ENCODE results near the gene ENTR1. TPM values are rescaled to one million over a fixed set of nuclear protein-coding genes. Genes with fewer than 3 reads are reported as not detected.
A peak's percentile ranks its signal among the peaks of the same experiment; 100 is the strongest.

The ENTR1 gene
- total and polyA plus RNA-seq, 12 donors = 11.5 to 26.9 (median 15.8) TPM

GRCh38 chr9:136365775-136366222, 44.6 kb downstream of the ENTR1 start:
- Histone ChIP-seq H3K27ac (peak overlapping the region in 1 of 10 donors; percentile 69), H3K9me3 (no peaks in the 10 kb centered on the region), H3K27me3 (no peaks in the 10 kb centered on the region), H3K4me1 (peaks cover 13 to 50% (median 28%) of the 10 kb centered on the region in 9 donors), H3K36me3 (peaks cover 0 to 15% (median 0%) of the 10 kb centered on the region in 9 donors), H3K4me3 (no peak overlapping the region)
- intact Hi-C loops (cut with DNase I) = loop anchor here in 1 of 10 donors (2.0 kb wide), 1 partner anchor 35 kb away; the partner anchor contains the start of gene SNAPC4
- DNase-seq (no peak), ATAC-seq (no peak)
- TF ChIP-seq CTCF (IDR thresholded peaks at IDR 0.05) = no peak
- 65 to 69% methylated on average over 9 of the region's 9 CpGs for WGBS, 2 donors

- intact Hi-C loops (cut with DNase I) = loop anchor here in 1 of 10 donors (2.0 to 5.0 kb wide), 2 partner anchors 36 to 38 kb away; partner anchors contain the start of genes GPSM1 and SNAPC4
These were observed 45.3 kb downstream of the ENTR1 start for GRCh38 chr9:136364942-136365774.

GRCh38 chr9:136363949-136364748, 46.3 kb downstream of the ENTR1 start:
- DNase-seq (no peak), ATAC-seq (no peak)
- intact Hi-C loops (cut with DNase I) = loop anchor here in 4 of 10 donors (1.0 to 5.0 kb wide), 5 partner anchors 21 to 52 kb away; partner anchors contain the start of genes GPSM1 (in 1 of the 4) and SNAPC4 (in 1 of the 4)
- Histone ChIP-seq H3K4me3 (peak overlapping the region in 6 of 10 donors; percentile 57 to 100 (median 76)), H3K27ac (peak overlapping the region in 2 of 10 donors; percentile 96 to 98), H3K36me3 (peaks cover 0 to 8% (median 0%) of the 10 kb centered on the region in 9 donors), H3K9me3 (no peaks in the 10 kb centered on the region), H3K27me3 (no peaks in the 10 kb centered on the region), H3K4me1 (peaks cover 13 to 53% (median 31%) of the 10 kb centered on the region in 9 donors)
- WGBS, 2 donors = 34 to 37% methylated on average over 54 of the region's 54 CpGs
- TF ChIP-seq CTCF (IDR thresholded peaks at IDR 0.05) = peak in 3 of 9 donors; percentile 4 to 32 (median 8)

More at GRCh38 chr9:136364942-136365774, 45.3 kb downstream of the ENTR1 start:
- TF ChIP-seq CTCF (IDR thresholded peaks at IDR 0.05) = no peak
- Histone ChIP-seq H3K27ac (peak overlapping the region in 1 of 10 donors; percentile 69), H3K4me1 (peaks cover 13 to 53% (median 31%) of the 10 kb centered on the region in 9 donors), H3K9me3 (no peaks in the 10 kb centered on the region), H3K36me3 (peaks cover 0 to 8% (median 0%) of the 10 kb centered on the region in 9 donors), H3K4me3 (no peak overlapping the region), H3K27me3 (no peaks in the 10 kb centered on the region)
- no peak for DNase-seq
- 80 to 83% methylated on average over 31 of the region's 31 CpGs for WGBS, 2 donors
- ATAC-seq = no peak

Measured in heart right ventricle (tissue), 16 donors.